GM06990 (cell line): ENCODE data around the gene ARHGAP27.

Experiments used
- DNase-seq: peaks from one replicate; pipeline ENCODE4 v3.0.0-alpha.2; 2011; ENCODE audit not compliant: insufficient read length; ENCODE audit errors: extremely low read depth
- H3K27me3 ChIP-seq: replicated peaks from 2 replicates; pipeline ENCODE4 v1.6.0; 2011; ENCODE audit warnings: low read length; ENCODE audit not compliant: control insufficient read depth, insufficient read depth
- H3K36me3 ChIP-seq: 2 replicates; pipeline ENCODE4 v1.5.1; 2011; ENCODE audit warnings: low read length; ENCODE audit not compliant: control insufficient read depth, insufficient read depth
- H3K4me3 ChIP-seq: replicated peaks from 2 replicates; pipeline ENCODE4 v1.5.1; 2011; ENCODE audit warnings: low read depth, mild to moderate bottlenecking, control low read depth, low read length
- TF ChIP-seq, protein P1 (sequence below): IDR thresholded peaks from 2 replicates; pipeline ENCODE4 v1.5.1; 2011; ENCODE audit warnings: low read length, control low read depth, mild to moderate bottlenecking, inconsistent platforms; ENCODE audit not compliant: insufficient read depth, poor library complexity, severe bottlenecking

ARHGAP27 gene

DNA sequence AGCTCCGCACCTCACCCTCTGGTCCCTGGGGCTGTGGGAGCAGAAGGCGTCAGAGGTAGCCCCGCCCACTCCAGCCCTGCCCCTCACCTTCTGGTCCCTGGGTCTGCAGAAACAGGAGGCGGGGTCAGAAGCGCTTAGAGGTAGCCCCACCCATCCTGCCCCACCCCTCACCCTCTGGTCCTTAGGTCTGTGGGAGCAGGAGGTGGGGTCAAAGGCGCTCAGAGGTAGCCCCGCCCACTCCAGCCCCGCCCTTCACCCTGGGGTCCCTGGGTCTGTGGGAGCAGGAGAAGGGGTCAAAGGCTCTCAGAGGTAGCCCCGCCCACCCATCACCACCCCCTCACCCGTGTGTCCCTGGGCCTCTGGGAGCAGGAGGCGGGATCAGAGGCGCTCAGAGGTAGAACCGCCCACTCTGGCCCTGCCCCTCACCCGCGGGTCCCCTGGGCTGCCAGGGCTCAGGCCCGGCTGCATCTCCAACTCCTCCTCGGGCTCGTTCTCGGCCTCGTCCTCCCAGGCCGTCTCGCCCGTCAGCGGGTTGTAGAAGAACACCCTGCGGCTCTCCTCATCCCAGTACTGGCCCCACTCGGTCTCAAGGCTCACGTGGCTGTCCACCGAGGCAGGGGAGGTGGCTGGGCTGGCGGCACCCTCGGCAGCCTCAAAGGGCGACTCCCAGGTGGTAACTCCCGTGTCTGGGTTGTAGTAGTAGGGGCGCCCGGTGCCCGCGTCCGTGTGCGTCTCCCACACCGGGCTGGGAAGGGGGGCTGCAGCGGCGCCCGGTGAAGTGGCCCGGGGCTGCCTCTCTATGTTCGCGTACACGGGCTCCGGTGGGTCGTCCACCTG is 27.2 kb downstream of the ARHGAP27 start:
- no peaks in the 10 kb centered on the region for H3K27me3 ChIP-seq
- H3K36me3 ChIP-seq = peaks cover 23% of the 10 kb centered on the region
- TF ChIP-seq, protein P1, sequence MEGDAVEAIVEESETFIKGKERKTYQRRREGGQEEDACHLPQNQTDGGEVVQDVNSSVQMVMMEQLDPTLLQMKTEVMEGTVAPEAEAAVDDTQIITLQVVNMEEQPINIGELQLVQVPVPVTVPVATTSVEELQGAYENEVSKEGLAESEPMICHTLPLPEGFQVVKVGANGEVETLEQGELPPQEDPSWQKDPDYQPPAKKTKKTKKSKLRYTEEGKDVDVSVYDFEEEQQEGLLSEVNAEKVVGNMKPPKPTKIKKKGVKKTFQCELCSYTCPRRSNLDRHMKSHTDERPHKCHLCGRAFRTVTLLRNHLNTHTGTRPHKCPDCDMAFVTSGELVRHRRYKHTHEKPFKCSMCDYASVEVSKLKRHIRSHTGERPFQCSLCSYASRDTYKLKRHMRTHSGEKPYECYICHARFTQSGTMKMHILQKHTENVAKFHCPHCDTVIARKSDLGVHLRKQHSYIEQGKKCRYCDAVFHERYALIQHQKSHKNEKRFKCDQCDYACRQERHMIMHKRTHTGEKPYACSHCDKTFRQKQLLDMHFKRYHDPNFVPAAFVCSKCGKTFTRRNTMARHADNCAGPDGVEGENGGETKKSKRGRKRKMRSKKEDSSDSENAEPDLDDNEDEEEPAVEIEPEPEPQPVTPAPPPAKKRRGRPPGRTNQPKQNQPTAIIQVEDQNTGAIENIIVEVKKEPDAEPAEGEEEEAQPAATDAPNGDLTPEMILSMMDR = no peak
- DNase-seq = no peak
- no peak overlapping the region for H3K4me3 ChIP-seq

DNA sequence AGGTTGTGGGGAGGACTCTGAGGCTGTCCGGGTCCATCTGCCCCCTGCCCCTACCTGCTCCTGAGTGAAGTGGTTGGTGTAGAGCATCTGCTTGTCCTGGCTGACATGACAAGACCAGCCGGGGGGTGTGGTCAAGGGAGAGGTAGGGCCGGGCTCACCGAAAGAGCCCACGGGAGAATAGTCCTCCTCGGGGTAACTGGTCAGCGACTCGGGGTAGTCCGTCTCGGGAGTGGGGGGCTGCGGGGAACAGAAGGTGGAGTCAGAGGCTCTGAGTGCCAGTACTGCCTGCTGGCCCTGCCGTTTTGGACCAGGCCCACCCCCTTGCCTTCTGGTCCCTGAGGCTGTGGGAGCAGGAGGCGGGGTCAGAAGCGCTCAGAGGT is 27.8 kb downstream of the ARHGAP27 start:
- Histone ChIP-seq H3K27me3 (no peaks in the 10 kb centered on the region), H3K36me3 (peaks cover 27% of the 10 kb centered on the region), H3K4me3 (no peak overlapping the region)
- no peak for DNase-seq
- TF ChIP-seq, protein P1 = no peak

DNA sequence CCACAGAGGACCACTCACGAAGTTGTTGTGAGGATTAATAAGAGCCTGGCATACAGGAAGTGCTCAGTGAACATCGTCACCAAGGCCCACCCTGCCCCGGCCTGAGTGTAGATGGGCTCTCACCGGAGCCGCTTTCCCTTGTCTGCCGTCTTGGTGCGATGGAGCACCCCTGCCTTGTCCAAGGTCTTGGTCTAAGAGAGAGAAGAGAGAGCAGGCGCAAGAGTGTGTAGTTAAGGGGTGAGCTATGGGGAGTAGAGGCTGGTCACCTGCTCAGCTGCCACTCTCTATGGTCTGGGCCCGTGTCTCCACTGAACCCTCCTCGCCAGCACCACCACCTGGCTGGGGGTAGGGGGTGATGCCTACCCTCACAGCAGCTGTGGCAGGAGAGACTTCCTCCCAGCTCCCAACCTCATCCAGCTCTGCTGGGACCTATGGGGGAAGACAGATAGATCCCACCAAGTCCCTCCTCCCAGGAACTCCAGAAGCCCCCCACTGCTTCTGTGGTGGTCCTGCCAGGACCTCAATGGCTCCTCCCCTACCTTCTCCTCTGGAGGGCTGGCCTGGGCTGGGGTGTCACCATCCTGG is 28.7 kb downstream of the ARHGAP27 start:
- DNase-seq = no peak
- Histone ChIP-seq H3K27me3 (no peaks in the 10 kb centered on the region), H3K4me3 (no peak overlapping the region), H3K36me3 (peaks cover 27% of the 10 kb centered on the region)
- TF ChIP-seq, protein P1 = no peak

DNA sequence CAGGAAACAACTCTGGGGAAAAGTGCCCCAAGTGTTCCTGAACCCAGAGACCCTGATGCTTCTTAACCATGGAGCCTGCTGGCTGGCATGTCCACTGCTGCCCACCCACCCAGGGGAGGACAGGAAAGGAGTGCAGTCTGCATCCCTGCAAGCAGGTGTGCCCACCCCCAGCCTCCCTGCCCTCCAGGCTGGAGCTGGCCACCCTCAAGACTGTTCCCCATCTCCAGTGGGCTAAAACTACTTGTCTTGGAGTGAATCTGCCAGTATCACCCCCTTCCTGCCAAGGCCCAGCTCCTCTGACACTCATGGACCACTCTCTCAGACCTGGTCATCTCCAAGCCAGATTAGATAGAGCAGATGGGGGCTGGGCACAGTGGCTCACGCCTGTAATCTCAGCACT is 29.8 kb downstream of the ARHGAP27 start:
- peaks cover 30% of the 10 kb centered on the region for H3K36me3 ChIP-seq
- DNase-seq = no peak
- H3K4me3 ChIP-seq = no peak overlapping the region
- H3K27me3 ChIP-seq = no peaks in the 10 kb centered on the region
- TF ChIP-seq, protein P1 = no peak

DNA sequence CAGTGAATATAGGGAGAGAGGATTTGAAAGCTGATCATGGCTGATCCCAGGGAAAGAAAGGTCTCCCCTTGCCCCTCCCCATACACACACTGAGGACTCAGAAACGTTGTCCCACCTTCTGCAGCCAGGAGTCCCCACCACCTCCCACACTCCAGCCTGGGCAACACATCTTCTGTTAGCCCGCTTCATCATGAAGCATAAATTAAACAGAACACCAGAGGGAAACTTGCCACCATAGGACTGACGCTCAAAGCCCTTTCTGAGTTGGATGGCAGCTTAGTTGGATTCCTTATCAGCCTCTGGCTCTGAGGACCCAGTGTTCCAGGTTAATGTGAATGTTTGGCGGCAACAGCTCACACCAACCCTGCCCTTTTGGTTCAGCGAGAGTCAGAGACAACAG is 33.9 kb downstream of the ARHGAP27 start:
- Histone ChIP-seq H3K36me3 (peaks cover 40% of the 10 kb centered on the region), H3K4me3 (no peak overlapping the region), H3K27me3 (no peaks in the 10 kb centered on the region)
- TF ChIP-seq, protein P1 = no peak
- DNase-seq = no peak
